Memory B cell (primary cell): ENCODE measurements around the gene SELENOO.
A peak's percentile ranks its signal among the peaks of the same experiment; 100 is the strongest.
"Not testable (repeated sequence)": the region's sequence is repeated elsewhere in the genome, so short reads cannot be mapped to it uniquely, and the experiment has no call there.

ENCODE experiments used
- ATAC-seq: fragments of 150-1000 bp; cut with Tn5 transposase; 2 replicates; pipeline ENCODE4 v1.10.0; 2021; ENCODE audit warnings: low read depth, mild to moderate bottlenecking, moderate library complexity
- DNase-seq, 2 donors: peaks; one replicate each; pipeline ENCODE4 v3.0.0; 2022; ENCODE audit warnings: low spot score in 2 of 2
- H3K27ac Mint-ChIP-seq: one replicate; pipeline ENCODE4 v1.8.0; 2022; ENCODE audit warnings: mild to moderate bottlenecking, moderate library complexity, mixed read lengths
- H3K27me3 Mint-ChIP-seq: one replicate; pipeline ENCODE4 v1.8.0; 2022; ENCODE audit warnings: mixed read lengths
- H3K36me3 Mint-ChIP-seq: one replicate; pipeline ENCODE4 v1.8.0; 2022; ENCODE audit warnings: mild to moderate bottlenecking, mixed read lengths
- H3K4me1 Mint-ChIP-seq: one replicate; pipeline ENCODE4 v1.8.0; 2022; ENCODE audit warnings: mixed read lengths
- H3K4me3 Mint-ChIP-seq: one replicate; pipeline ENCODE4 v1.8.0; 2022; ENCODE audit warnings: mild to moderate bottlenecking, moderate library complexity, mixed read lengths
- H3K9me3 Mint-ChIP-seq: one replicate; pipeline ENCODE4 v1.8.0; 2022; ENCODE audit warnings: mixed read lengths

The SELENOO gene

DNA sequence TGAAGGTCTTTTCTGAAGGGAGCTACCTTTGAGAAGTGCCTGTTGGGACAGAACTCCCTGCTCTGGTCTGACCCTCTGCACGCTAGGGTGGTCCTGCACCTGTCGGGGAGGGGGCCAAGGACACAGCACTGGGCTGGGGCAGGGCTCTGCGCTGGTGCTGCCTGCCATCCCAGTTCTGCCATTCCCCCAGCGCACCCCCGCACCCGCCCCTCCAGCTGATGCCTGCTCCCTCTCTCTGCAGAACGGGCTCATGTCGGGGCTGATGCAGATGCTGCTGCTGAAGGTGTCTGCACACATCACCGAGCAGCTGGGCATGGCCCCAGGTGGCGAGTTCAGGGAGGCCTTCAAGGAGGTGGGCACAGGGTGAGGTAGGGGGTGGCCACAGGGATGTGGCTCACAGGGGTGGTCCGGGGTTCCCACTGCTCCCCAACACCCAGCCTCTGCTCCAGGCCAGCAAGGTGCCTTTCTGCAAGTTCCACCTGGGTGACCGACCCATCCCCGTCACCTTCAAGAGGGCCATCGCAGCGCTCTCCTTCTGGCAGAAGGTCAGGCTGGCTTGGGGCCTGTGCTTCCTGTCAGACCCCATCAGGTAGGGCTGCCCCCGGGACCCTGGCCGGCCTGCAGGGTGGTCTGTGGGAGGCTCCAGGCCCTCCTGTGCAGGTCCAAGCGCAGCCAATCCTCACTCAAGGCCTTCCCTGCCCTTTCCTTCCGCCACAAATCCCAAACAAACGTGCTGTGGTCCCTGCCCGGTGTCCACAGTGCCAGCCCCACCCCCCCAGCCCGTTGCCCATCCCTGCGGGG is 3.6 kb upstream of the SELENOO start:
- Mint-ChIP-seq H3K4me1 (peaks cover 10% of the 10 kb centered on the region), H3K9me3 (no peaks in the 10 kb centered on the region), H3K27me3 (no peaks in the 10 kb centered on the region), H3K27ac (no peak overlapping the region), H3K36me3 (peaks cover 4% of the 10 kb centered on the region), H3K4me3 (no peak overlapping the region)
- no peak for DNase-seq
- no peak for ATAC-seq

DNA sequence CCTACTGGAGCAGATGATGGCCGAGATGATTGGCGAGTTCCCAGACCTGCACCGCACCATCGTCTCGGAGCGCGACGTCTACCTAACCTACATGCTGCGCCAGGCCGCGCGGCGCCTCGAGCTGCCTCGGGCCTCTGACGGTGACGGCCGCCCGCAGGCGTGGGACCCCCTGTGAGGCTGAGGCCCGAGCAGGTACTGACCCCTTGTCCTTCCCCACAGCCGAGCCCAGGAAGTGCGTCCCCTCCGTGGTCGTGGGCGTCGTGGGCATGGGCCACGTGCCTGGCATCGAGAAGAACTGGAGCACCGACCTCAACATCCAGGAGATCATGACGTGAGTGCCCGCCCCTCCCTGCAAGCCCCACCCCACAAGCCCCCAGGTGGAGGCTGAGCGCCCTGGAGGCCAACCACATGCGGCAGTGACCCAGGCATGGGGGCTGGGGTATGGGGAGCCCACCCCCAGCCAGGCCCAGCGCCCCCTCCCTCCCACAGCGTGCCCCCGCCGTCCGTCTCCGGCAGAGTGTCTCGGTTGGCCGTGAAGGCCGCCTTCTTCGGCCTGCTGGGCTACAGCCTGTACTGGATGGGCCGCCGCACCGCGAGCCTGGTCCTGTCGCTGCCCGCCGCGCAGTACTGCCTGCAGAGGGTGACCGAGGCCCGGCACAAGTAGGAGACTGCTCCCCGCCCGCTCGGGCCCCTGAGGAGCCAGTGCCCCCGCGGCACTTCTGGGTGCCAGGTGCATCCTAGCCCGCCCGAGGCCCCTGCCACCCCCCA is 2.8 kb upstream of the SELENOO start:
- no peak overlapping the region for H3K4me3 Mint-ChIP-seq
- peaks cover under 1% of the 10 kb centered on the region for H3K36me3 Mint-ChIP-seq
- ATAC-seq (no peak), DNase-seq (no peak)
- H3K9me3 Mint-ChIP-seq = no peaks in the 10 kb centered on the region
- H3K27me3 Mint-ChIP-seq = no peaks in the 10 kb centered on the region
- peaks cover 4% of the 10 kb centered on the region for H3K4me1 Mint-ChIP-seq
- no peak overlapping the region for H3K27ac Mint-ChIP-seq

DNA sequence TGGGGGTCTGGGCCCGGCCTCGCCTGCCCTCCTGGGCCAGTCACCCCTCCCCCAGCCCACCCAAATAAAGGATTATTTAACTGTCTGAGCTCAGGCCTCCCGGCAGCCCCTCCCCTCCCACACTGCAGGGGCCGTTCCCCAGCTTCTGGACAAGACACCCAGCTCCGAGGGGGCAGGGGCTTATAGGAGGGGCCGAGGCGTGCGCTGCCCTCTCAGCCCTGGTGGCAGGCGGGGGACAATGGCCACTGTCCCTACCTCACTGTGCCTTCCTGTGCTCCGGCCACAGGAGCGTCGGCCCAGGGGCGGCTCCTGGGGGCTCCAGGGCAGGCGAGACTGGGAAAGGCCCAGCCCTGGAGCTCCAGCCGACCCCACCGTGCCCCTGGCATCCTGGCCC is 2.2 kb upstream of the SELENOO start:
- Mint-ChIP-seq H3K4me3 (no peak overlapping the region), H3K36me3 (peaks cover 5% of the 10 kb centered on the region), H3K27ac (no peak overlapping the region)

DNA sequence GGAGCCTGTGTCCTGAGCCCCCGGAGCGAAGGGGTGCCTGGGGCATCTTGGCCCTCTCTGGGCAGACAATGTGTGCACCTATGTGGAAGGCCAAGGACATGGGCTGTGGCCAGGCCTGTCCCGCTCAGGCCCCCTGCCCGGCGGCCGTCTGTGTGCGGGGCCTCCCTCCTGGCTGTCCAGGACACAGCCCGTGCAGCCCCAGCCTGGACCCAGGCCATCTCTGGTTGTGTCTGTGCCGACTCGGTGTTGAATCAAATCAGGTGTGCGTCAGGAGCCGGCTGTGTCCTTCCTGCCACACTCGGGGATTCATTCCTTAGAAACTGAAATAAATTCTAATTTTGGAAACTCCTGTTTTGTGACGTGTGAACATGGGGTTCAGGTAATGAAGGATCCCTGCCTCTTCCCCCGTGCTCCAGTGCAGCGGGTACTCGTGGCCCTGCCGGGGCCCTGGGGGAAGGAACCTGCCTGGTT is 1.5 kb upstream of the SELENOO start:
- H3K36me3 Mint-ChIP-seq = peaks cover 5% of the 10 kb centered on the region
- DNase-seq (no peak), ATAC-seq (no peak)
- H3K27me3 Mint-ChIP-seq = no peaks in the 10 kb centered on the region
- H3K27ac Mint-ChIP-seq = peak overlapping the region; percentile 85
- H3K4me1 Mint-ChIP-seq = peaks cover 5% of the 10 kb centered on the region
- peak overlapping the region; percentile 75 for H3K4me3 Mint-ChIP-seq
- no peaks in the 10 kb centered on the region for H3K9me3 Mint-ChIP-seq

More for the DNA sequence above, 2.2 kb upstream of the SELENOO start:
- DNase-seq (no peak), ATAC-seq (no peak)
- H3K9me3 Mint-ChIP-seq = no peaks in the 10 kb centered on the region
- peaks cover 3% of the 10 kb centered on the region for H3K4me1 Mint-ChIP-seq
- no peaks in the 10 kb centered on the region for H3K27me3 Mint-ChIP-seq

DNA sequence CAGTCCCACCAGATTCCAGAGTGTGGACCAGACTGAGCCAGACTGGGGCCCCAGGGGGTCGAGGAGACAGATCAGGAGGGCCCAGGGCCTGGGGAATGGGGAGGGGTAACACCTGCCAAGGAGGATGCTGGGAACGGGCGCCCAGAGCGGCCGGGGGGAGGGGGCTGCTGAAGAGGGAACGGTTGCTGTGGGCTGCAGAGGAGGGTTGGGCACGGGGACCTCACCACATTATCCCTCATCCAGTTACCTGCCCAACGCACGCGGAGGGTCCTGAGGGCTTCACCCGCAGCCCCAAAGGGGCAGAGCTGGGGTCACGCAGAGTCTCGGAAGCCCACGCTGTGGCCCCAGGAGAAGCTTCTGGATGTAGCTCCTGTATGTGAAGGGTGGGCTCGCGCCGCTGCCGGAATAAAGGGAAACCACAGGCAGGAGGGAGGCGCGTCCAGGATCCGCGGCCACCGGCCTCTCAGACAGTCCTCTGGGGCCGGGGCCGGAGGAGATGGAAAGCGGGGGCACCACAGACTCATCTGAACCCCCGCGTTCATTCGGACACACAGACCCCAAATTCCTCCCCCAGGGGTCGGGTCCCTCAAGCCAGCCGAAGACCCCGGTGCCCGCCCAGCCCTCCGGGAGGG is 866 bp upstream of the SELENOO start:
- Mint-ChIP-seq H3K27ac (peak overlapping the region; percentile 85), H3K9me3 (no peaks in the 10 kb centered on the region), H3K4me3 (peak overlapping the region; percentile 75), H3K4me1 (peaks cover 9% of the 10 kb centered on the region), H3K36me3 (peaks cover 9% of the 10 kb centered on the region), H3K27me3 (no peaks in the 10 kb centered on the region)
- no peak for ATAC-seq
- no peak for DNase-seq

DNA sequence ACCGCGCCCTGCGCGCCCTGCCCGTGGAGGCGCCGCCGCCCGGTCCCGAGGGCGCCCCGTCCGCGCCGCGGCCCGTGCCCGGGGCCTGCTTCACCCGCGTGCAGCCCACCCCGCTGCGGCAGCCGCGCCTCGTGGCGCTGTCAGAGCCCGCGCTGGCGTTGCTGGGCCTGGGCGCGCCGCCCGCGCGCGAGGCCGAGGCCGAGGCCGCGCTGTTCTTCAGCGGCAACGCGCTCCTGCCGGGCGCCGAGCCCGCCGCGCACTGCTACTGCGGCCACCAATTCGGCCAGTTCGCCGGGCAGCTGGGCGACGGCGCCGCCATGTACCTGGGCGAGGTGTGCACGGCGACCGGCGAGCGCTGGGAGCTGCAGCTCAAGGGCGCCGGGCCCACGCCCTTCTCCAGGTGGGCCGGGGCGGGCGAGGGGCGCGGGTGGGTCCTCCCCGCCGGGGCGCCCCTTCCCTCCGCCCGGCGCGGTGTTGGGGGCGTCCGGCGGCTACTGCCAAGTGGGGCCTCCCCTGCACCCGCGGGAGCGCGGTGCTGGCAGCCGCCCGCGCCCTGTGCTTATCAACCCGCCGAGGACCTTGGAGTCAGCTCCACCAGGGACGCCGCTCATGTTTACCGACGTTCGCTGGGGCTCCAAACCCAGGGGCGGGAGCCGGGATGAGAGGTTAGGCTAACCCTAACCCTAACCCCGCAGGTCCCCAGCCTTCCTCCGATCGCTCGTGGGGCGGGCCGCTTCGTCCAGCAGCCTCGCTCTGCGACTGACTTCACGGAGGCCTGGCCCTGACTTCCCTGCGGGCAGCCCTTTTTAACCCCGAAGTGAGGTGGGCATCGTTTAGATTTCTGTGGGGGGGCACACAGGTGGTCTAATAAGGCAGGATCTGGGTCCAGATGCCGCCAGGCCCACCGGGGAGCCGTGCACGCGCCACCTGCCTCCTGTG is 649 bp downstream of the SELENOO start:
- H3K9me3 Mint-ChIP-seq = no peaks in the 10 kb centered on the region
- ATAC-seq (peak; percentile 28), DNase-seq (no peak)
- peaks cover 12% of the 10 kb centered on the region for H3K36me3 Mint-ChIP-seq
- no peaks in the 10 kb centered on the region for H3K27me3 Mint-ChIP-seq
- peaks cover 11% of the 10 kb centered on the region for H3K4me1 Mint-ChIP-seq
- H3K27ac Mint-ChIP-seq = no peak overlapping the region
- peak overlapping the region; percentile 79 for H3K4me3 Mint-ChIP-seq

DNA sequence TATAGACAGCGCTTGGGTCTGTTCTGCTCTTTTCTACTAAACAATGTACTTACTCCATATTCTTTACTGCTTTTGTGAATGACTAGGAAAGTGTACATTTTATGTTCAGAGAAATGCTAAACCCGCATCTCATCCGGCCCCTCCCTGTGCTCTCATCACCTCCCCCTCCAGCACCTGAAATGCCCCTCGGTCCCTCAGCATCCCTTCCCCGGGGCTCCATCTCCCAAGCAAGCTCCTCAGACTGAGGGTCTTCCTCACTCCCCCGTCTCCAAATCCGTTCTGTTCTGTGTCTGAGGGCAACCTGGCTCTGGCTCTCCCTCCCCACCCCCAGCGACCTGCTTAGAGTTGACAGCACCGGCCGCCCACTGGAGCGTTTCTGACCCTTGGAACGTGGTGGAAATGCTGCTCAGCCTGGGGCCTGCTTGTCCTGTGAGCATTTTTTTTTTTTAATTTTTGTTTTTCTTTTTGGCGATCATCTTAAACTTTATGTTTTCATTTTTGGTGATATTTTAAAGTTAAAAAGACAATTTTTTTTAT is 1.4 kb downstream of the SELENOO start:
- DNase-seq (no peak), ATAC-seq (no peak)
- no peaks in the 10 kb centered on the region for H3K9me3 Mint-ChIP-seq
- H3K27ac Mint-ChIP-seq = no peak overlapping the region
- H3K36me3 Mint-ChIP-seq = peaks cover 12% of the 10 kb centered on the region
- H3K4me1 Mint-ChIP-seq = peaks cover 11% of the 10 kb centered on the region
- H3K27me3 Mint-ChIP-seq = no peaks in the 10 kb centered on the region
- peak overlapping the region; percentile 79 for H3K4me3 Mint-ChIP-seq

DNA sequence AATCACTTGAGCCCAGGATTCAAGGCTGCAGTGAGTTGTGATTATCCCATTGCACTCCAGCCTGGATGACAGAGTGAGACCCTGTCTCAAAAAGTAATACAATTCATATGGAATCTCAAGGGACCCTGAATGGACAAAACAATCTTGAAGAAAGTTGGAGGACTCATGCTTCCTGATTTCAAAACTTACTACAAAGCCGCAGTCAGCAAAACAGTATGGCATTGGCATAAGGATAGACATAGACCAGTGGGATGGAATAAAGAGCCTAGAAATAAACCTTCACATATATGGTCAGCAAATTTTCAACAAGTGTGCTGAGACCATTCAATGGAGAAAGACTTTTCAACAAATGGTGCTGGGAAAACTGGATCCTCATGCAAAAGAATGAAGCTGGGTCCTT is 2.5 kb downstream of the SELENOO start:
- H3K36me3 Mint-ChIP-seq = peaks cover 12% of the 10 kb centered on the region

DNA sequence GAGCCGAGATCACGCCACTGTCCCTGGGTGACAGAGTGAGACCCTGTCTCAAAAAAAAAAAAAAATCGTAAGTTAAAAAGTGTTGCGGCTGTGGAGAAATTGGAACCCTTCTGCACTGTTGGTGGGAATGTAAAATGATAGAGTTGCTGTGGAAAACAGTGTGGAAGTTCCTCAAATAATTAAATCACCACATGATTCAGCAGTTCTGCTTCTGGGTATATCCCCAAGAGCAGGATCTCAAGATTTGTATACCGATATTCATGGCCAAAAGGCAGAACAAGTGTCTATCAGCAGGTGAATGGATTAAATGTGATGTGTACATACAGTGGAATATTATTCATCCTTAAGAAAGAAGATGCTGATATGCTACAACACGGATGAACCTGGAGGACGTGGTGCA is 3.8 kb downstream of the SELENOO start:
- no peak for ATAC-seq
- Mint-ChIP-seq H3K36me3 (peaks cover 12% of the 10 kb centered on the region), H3K27ac (peak overlapping the region; percentile 56), H3K4me3 (no peak overlapping the region), H3K4me1 (peaks cover 19% of the 10 kb centered on the region), H3K27me3 (no peaks in the 10 kb centered on the region), H3K9me3 (no peaks in the 10 kb centered on the region)
- no peak for DNase-seq

More for the DNA sequence above, 2.5 kb downstream of the SELENOO start:
- Mint-ChIP-seq H3K9me3 (no peaks in the 10 kb centered on the region), H3K4me3 (no peak overlapping the region), H3K27ac (no peak overlapping the region), H3K4me1 (peaks cover 19% of the 10 kb centered on the region), H3K27me3 (no peaks in the 10 kb centered on the region)
- DNase-seq = no peak
- ATAC-seq = no peak

DNA sequence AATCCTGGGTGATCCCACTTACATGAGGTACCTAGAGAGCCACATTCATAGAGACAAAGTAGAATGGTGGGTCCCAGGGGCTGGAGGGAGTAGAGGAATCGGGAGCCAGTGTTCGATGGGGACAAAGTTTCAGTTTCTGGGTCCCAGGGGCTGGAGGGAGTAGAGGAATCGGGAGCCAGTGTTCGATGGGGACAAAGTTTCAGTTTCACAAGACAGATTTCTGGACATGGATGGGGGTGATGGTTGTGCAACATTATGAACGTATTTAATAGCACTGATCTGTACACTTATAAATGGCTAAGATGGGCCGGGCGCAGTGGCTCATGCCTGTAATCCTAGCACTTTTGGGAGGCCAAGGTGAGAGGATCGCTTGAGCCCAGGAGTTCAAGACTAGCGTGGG is 4.2 kb downstream of the SELENOO start:
- H3K9me3 Mint-ChIP-seq, H3K4me3 Mint-ChIP-seq, DNase-seq, H3K27me3 Mint-ChIP-seq, ATAC-seq: not testable (repeated sequence)
- peak overlapping the region; percentile 56 for H3K27ac Mint-ChIP-seq
- peaks cover 23% of the 10 kb centered on the region for H3K4me1 Mint-ChIP-seq
- H3K36me3 Mint-ChIP-seq = peaks cover 15% of the 10 kb centered on the region

DNA sequence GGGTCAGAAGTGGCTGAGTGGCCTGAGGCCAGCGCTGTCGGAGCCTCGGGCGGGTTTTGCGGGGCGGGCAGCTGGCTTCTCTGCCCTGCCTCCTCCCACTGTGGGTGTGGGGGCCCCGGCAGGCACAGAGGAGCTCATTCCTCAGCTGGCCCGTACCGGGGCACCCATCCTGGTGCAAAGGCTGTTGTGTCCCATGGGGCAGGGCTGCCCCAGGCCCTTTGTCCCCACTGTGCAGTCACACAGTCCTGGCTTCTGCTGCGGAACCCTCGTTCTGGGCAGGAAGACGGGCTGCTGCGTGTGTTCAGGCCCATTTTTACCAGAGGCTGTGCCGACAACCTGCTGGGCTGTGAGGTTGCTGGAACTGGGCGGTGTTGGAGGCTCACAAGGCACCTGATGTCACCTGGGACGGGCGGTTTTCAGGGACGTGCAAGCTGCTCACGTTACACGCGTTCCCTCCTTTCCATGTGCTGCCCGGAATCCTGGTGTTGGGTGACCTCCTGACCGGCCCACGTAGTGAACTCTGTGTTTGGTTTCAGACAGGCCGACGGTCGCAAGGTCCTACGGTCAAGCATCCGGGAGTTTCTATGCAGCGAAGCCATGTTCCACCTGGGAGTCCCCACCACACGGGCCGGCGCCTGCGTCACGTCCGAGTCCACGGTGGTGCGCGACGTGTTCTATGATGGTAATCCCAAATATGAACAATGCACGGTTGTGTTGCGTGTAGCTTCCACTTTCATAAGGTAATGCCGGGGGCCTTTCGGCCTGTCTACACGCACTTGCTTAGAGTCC is 5.2 kb downstream of the SELENOO start:
- ATAC-seq (no peak), DNase-seq (no peak)
- Mint-ChIP-seq H3K4me1 (peaks cover 23% of the 10 kb centered on the region), H3K4me3 (no peak overlapping the region), H3K27ac (no peak overlapping the region), H3K9me3 (no peaks in the 10 kb centered on the region), H3K27me3 (no peaks in the 10 kb centered on the region), H3K36me3 (peaks cover 15% of the 10 kb centered on the region)

DNA sequence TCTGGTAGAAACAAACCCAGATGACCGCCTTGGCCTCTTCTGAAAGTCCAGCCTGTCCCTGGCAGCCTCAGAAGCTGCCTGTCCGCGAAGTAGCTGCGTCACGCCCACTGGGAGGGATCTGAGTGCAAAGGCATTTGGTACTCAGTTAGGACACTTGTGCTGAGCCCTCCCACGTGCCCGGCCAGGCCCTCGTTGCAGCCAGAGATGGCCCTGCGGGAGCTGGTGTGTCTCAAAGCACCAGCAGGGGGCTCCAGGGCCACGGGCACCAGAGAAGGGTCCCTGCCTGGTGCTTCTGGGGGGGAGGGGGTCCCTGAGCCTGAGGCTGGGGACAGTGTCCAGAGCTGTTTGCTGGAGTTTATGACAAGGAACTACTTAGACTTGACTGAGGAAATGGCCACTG is 5.8 kb downstream of the SELENOO start:
- Mint-ChIP-seq H3K4me1 (peaks cover 23% of the 10 kb centered on the region), H3K9me3 (no peaks in the 10 kb centered on the region), H3K4me3 (no peak overlapping the region), H3K36me3 (peaks cover 15% of the 10 kb centered on the region), H3K27me3 (no peaks in the 10 kb centered on the region), H3K27ac (no peak overlapping the region)
- ATAC-seq = no peak
- DNase-seq = no peak
